Umbilical cord (tissue), 2 donors: ENCODE results near the gene NOC2L. TPM values are rescaled to one million over a fixed set of nuclear protein-coding genes. Genes with fewer than 3 reads are reported as not detected.
A peak's percentile ranks its signal among the peaks of the same experiment; 100 is the strongest.

Experiments
- DNase-seq: peaks from one replicate; pipeline ENCODE4 v3.0.0-alpha.2; 2015; ENCODE audit warnings: low spot score
- total RNA-seq: library from RNA; depleted of rRNA; stranded (reverse); fragments of >200 nt; gene quantifications from one replicate; pipeline ENCODE4 v1.2.3, GENCODE V29; 2014; ENCODE audit warnings: low replicate concordance; ENCODE audit not compliant: insufficient read depth

Gene NOC2L
- total RNA-seq, result 26.2 TPM

GRCh38 chr1:958823-959730, at the start of gene NOC2L:
TSS of gene NOC2L (minus strand) at chr1:959256. CDS start at chr1:959240, 16 bp downstream.
- DNase-seq, result peak; percentile 86

DNA sequence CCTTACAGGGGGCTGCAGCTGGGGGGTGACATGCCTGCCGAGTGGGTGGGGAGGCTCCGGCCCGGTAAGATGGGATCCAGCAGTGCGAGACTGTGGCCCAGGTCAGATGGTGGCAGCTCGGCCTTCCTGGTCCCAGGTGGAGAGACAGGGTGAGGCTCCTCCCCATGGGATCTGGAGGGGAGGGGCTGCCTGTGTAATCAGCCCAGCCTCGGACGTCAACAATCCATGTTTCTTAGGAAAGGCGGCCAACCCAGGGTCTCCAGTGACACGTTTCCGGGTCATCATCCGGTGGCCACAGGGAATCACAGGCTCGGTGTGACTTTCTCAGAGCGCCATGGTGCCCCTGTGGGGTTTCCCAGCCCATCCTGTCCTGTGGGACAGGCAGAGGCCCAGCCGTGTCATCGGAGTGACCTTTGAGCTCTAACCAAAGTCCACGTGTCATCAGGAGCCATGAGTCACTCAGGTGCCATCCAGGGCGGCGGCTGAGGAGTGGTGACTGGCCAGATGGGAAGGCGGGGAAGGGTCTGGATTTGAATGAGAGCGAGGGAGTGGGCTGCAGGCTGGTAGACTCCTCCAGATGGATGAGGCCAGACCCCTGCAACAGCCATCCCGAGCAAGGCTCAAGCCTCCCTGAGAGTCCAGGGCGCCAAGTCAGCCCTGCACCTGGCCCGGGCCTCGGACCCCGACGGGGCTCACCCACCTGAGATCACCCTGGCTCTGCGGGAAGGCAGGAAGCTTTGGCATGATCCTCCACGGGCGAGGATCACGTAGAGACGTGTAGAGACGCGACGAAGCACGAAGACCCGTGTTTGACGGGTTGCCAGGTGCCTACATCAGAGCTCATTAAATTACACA, 47.5 kb upstream of the NOC2L start:
- DNase-seq, result no peak

- no peak for DNase-seq
Observed at GRCh38 chr1:1005774-1006304, 46.8 kb upstream of the NOC2L start.

DNA sequence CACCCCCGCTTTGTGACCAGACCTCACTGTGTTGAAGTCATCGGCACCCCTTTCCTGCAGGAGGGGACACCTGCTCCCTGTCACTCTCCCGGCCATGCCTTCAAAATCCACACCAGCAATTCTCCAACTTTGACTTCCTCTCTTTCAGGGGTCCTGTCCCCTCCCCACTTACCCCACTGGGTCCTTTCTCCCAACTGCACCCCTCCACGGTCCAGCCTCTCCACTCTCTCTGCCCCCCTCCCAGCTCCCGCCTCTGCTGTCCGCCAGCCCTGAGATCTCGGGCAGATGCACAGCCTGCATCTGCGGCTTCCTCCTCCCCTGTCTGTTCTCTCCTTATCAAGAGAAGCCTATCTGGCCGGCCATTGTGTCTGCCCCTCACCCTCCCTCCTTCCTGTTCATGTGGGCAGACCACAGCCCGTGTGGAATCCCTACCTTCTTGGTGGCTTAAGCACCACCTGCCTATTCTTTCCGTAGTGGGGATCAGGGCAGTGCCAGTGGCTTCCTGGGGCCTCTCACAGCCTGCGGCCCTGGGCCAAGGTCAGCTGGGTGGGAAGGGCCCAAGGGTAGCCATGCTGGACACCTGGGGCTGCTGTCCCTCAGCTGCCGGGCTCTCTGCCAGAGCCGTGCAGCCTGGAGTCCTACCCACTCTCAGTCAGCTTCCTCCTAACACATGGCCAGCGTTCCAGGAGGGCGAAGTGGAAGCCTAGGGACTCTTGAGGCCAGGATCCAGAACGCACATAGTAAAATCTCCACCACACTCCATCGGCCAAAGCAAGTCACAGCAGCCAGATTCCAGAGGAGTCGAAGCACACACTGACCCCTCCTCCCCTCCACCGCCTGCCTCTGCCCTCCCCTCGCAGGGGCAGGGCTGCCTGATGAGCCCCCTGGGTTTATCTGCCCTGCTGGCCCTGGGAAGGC, 46.0 kb upstream of the NOC2L start:
- DNase-seq, result peak; percentile 45

- no peak for DNase-seq
Observed at GRCh38 chr1:1004420-1004779, 45.3 kb upstream of the NOC2L start.

DNA sequence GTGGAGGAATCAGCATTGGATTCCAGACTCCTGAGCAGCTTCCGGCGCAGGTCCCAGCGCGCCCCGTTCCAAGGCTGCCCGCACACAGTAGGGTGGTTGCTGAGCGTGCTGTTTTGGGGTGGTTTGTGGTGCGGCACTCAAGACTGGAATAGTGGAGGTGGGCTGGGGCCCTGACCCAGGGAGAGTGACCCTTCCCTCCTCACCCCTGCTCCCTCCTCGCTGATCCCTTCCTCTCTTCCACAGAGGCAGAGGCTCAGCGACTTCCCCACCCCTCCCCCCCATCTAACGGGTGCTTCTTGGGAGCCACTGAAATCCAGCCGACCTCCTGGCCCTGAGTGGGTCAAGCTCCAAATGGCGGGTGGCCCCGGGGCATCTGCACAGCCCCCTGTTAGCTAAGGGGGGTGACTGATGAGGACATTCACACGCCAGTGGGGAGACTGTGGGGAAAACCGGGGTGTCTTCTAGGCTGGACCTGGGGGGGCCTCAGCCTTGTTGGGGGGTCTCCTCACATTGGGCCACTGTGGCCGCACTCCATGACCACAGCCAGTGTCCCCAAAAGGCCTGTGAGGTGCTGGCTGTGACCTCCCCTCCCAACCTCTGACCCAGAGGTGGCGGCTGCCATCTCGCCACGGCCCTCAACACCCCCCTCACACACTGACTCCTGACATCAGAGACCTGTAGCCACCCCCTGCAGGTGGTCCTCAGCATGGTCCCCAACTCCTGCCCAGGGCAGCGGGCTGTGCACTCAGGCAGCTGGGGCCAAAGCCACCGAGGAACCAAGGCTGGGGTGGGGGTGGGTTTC, 44.8 kb upstream of the NOC2L start:
- no peak for DNase-seq

- DNase-seq, result peak; percentile 27
Observed at GRCh38 chr1:1001057-1001783, 42.2 kb upstream of the NOC2L start.

- peak; percentile 85 for DNase-seq
Observed at GRCh38 chr1:1000357-1001056, 41.5 kb upstream of the NOC2L start.

DNA sequence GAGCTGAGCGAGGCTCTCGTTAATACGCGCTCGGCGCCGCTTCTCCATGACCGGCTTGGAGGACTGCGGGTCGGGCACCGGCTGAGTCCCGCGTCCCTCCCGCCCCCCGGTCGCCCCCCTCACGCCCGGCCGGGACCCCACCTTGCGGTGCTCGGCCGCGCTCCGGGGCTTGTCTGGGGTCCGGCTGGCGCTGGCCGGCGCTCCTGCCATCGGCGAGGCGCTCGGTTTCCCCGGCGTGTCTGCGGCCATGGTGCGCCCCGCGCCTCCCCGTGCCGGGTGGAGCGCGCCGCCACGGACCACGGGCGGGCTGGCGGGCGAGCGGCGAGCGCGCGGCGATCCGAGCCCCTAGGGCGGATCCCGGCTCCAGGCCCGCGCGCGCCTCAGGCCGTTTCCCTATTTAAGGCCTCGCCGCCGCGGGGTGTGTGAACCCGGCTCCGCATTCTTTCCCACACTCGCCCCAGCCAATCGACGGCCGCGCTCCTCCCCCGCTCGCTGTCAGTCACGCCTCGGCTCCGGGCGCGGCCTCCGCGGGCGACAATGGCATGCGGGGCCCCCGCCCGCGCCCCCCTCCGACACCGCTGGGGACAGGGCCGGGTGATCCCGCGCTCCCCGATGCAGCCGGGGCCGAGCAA, 40.8 kb upstream of the NOC2L start, which contains the start of gene HES4:
HES4 (minus strand) TSS at position 373 of the 632 bp plus-strand sequence; CDS start at position 249, 124 bp downstream.
- peak; percentile 94 for DNase-seq

- peak; percentile 23 for DNase-seq
Observed at GRCh38 chr1:998995-999724, 40.1 kb upstream of the NOC2L start.

GRCh38 chr1:998745-998994, 39.6 kb upstream of the NOC2L start:
- no peak for DNase-seq

GRCh38 chr1:997993-998744, 39.1 kb upstream of the NOC2L start:
- no peak for DNase-seq

GRCh38 chr1:997713-997992, 38.6 kb upstream of the NOC2L start:
- no peak for DNase-seq

GRCh38 chr1:996851-997712, 38.0 kb upstream of the NOC2L start:
- no peak for DNase-seq

GRCh38 chr1:995665-996633, 36.9 kb upstream of the NOC2L start:
- no peak for DNase-seq
